ENCODE measurements around the gene ZSCAN20. TPM values are rescaled to one million over a fixed set of nuclear protein-coding genes. Genes with fewer than 3 reads are reported as not detected.

The ZSCAN20 gene
- total and polyA plus RNA-seq, 12 donors = 0.84 to 12.7 (median 4.1) TPM

- H3K27ac ChIP-seq = peak within 1 kb of the TSS in 4 of 5 donors; percentile 32 to 93 (median 78)
- H3K9me3 ChIP-seq (replicated peaks in 1 of 3) = no peaks in the 10 kb centered on the region
- TF ChIP-seq POLR2A (IDR thresholded peaks at IDR 0.05) (peak in 1 of 2 donors; percentile 86), CTCF (IDR thresholded peaks at IDR 0.05) (peak in 3 of 6 experiments; percentile 39 to 47 (median 41))
- H3K36me3 ChIP-seq (replicated peaks in 1 of 2) = no peaks in the 10 kb centered on the region
- peak within 1 kb of the TSS; percentile 12 to 86 (median 56) for H3K4me3 ChIP-seq
- H3K27me3 ChIP-seq = no peaks in the 10 kb centered on the region
- DNase-seq = peak; percentile 98 to 99 (median 99)
- WGBS, 4 donors = 2 to 12% (median 5%) methylated on average over 11 to 91 of the region's 91 CpGs
- H3K4me1 ChIP-seq (replicated peaks in 1 of 2) = peaks cover 20 to 76% of the 10 kb centered on the region in 2 donors
- intact Hi-C loops (cut with DNase I) = no loop called here
Measured at GRCh38 chr1:33430692-33431593, 41.5 kb upstream of the ZSCAN20 start, which contains the start of gene PHC2. PHC2 (minus strand) TSS chr1:33431095; CDS start chr1:33375539, 55,556 bp downstream.

- intact Hi-C loops (cut with DNase I) = no loop called here
- Histone ChIP-seq H3K27me3 (no peaks in the 10 kb centered on the region), H3K27ac (peak overlapping the region; percentile 47 to 84 (median 72)), H3K36me3 (replicated peaks in 1 of 2) (no peaks in the 10 kb centered on the region), H3K9me3 (replicated peaks in 1 of 3) (no peaks in the 10 kb centered on the region), H3K4me1 (replicated peaks in 1 of 2) (peaks cover 16 to 71% of the 10 kb centered on the region in 2 donors), H3K4me3 (no peak overlapping the region)
- 0 to 19% (median 4%) methylated on average over 3 of the region's 3 CpGs for WGBS, 4 donors
- TF ChIP-seq POLR2A (IDR thresholded peaks at IDR 0.05) (no peak), CTCF (IDR thresholded peaks at IDR 0.05) (no peak)
- DNase-seq = peak; percentile 80 to 94 (median 89)
Measured at GRCh38 chr1:33433509-33434362, 38.7 kb upstream of the ZSCAN20 start.

GRCh38 chr1:33434363-33434750 is 38.1 kb upstream of the ZSCAN20 start:
- intact Hi-C loops (cut with DNase I) = no loop called here
- TF ChIP-seq CTCF (IDR thresholded peaks at IDR 0.05) = no peak
- WGBS, 4 donors = 88 to 100% (median 90%) methylated on average over 1 of the region's 1 CpG

More at GRCh38 chr1:33434363-33434750, 38.1 kb upstream of the ZSCAN20 start:
- no peak overlapping the region for H3K4me3 ChIP-seq
- H3K27me3 ChIP-seq = no peaks in the 10 kb centered on the region
- H3K36me3 ChIP-seq (replicated peaks in 1 of 2) = no peaks in the 10 kb centered on the region
- DNase-seq = no peak
- peak overlapping the region in 4 of 5 donors; percentile 29 to 84 (median 71) for H3K27ac ChIP-seq
- H3K4me1 ChIP-seq (replicated peaks in 1 of 2) = peaks cover 16 to 65% of the 10 kb centered on the region in 2 donors
- H3K9me3 ChIP-seq (replicated peaks in 1 of 3) = no peaks in the 10 kb centered on the region
